Erythroblast (primary cell): ENCODE data around the gene GRK4.

Experiments used
- GATA1 ChIP-seq: IDR thresholded peaks from 2 replicates; pipeline ENCODE4 v1.6.1; 2011; ENCODE audit warnings: low read depth, mild to moderate bottlenecking, control low read depth, low read length, moderate library complexity
- POLR2A ChIP-seq: IDR thresholded peaks from 2 replicates; pipeline ENCODE4 v1.6.1; 2011; ENCODE audit warnings: mild to moderate bottlenecking, low read length

DNA sequence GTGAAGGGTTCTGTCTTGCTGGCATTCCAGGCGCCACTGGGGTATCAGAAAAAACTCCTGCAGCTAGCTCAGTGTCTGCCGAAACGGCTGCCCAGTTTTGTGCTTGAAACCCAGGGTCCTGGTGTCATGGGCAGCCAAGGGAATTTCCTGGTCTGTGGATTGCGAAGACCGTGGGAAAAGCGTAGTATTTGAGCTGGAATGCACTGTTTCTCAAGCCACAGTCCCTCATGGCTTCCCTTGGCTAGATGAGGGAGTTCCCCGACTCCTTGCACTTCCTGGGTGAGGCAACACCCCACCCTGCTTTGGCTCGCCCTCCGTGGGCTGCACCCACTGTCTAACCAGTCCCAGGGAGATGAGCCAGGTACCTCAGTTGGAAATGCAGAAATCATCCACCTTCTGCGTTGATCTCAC lies 40.2 kb upstream of the GRK4 start:
- no peak for TF ChIP-seq POLR2A
- TF ChIP-seq GATA1, result no peak
